Prostate gland (tissue), 2 donors: ENCODE data around the gene COL15A1. TPM values are rescaled to one million over a fixed set of nuclear protein-coding genes. Genes with fewer than 3 reads are reported as not detected.

Source experiments
- DNase-seq: peaks from one replicate; pipeline ENCODE4 v3.0.0-alpha.2; 2019; ENCODE audit warnings: low spot score
- H3K27ac ChIP-seq, 2 donors: fragments of 200-600 bp; sonication (generic); 2 replicates each; pipeline ENCODE4 v1.5.1; 2017 to 2019
- H3K27me3 ChIP-seq: fragments of 200-600 bp; sonication (generic); replicated peaks from 2 replicates; pipeline ENCODE4 v1.5.1; 2019; ENCODE audit not compliant: insufficient read depth
- H3K36me3 ChIP-seq, 2 donors: fragments of 200-600 bp; sonication (generic); 1 replicate in 1 of 2; 2 replicates in 1 of 2; pipeline versions ENCODE4 v1.5.1 to v1.8.1; 2017 to 2019
- H3K4me1 ChIP-seq: fragments of 200-600 bp; sonication (generic); replicated peaks from 2 replicates; pipeline ENCODE4 v1.5.1; 2019
- H3K4me3 ChIP-seq, 2 donors: fragments of 200-600 bp; sonication (generic); 2 replicates each; pipeline ENCODE4 v1.5.1; 2017 to 2019
- H3K9me3 ChIP-seq: fragments of 200-600 bp; sonication (generic); 2 replicates; pipeline ENCODE4 v1.5.1; 2017
- CTCF ChIP-seq, 4 experiments: fragments of 200-600 bp in 2 of 4; fragments of 450-650 bp in 2 of 4; sonication (generic) in 2 of 4; IDR thresholded peaks; 1 replicate in 3 of 4; 2 replicates in 1 of 4; pipeline ENCODE4 v1.5.1; 2016 to 2019; ENCODE audit warnings: antibody characterized with exemption in 4 of 4, mild to moderate bottlenecking in 2 of 4, moderate library complexity in 2 of 4
- POLR2A ChIP-seq: fragments of 450-650 bp; IDR thresholded peaks from one replicate; pipeline ENCODE4 v1.6.1; 2016; ENCODE audit warnings: antibody characterized with exemption, mild to moderate bottlenecking
- POLR2AphosphoS5 ChIP-seq: sonication (generic); formaldehyde crosslinking; IDR thresholded peaks from one replicate; pipeline ENCODE4 v1.6.1; 2017; ENCODE audit warnings: antibody characterized with exemption
- WGBS: methylation state at CpG from one replicate; pipeline ENCODE4 v1.1.5; 2018; 5-methylcytosine and 5-hydroxymethylcytosine counted together
- intact Hi-C: fragments of 100-400 bp; cut with DNase I; formaldehyde crosslinking; loops from one replicate; pipeline ENCODE4 v1.14.2; 2022
- total RNA-seq, 2 donors: library from RNA; depleted of rRNA; stranded (reverse); fragments of >200 nt; gene quantifications; one replicate each; pipeline ENCODE4 v1.1.0, GENCODE V29; 2016

Gene COL15A1
- total RNA-seq, 2 donors from 2014 or later, result 10.3 to 79.9 TPM

GRCh38 chr9:98933185-98933584 is 10.5 kb upstream of the COL15A1 start:
- DNase-seq, result no peak
- Histone ChIP-seq H3K27me3 (no peaks in the 10 kb centered on the region), H3K4me1 (no peaks in the 10 kb centered on the region), H3K9me3 (no peaks in the 10 kb centered on the region), H3K27ac (no peak overlapping the region), H3K36me3 (no peaks in the 10 kb centered on the region), H3K4me3 (no peak overlapping the region)
- TF ChIP-seq POLR2AphosphoS5 (no peak), CTCF (IDR thresholded peaks at IDR 0.05) (no peak), POLR2A (no peak)
- intact Hi-C loops, result no loop called here
- WGBS, result 90% methylated on average over 5 of the region's 5 CpGs

GRCh38 chr9:98933890-98934289 is 9.8 kb upstream of the COL15A1 start:
- Histone ChIP-seq H3K27me3 (no peaks in the 10 kb centered on the region), H3K9me3 (no peaks in the 10 kb centered on the region), H3K36me3 (no peaks in the 10 kb centered on the region), H3K4me1 (no peaks in the 10 kb centered on the region), H3K4me3 (no peak overlapping the region), H3K27ac (no peak overlapping the region)
- DNase-seq, result no peak
- intact Hi-C loops, result no loop called here
- WGBS, result 70% methylated on average over 2 of the region's 2 CpGs
- TF ChIP-seq POLR2AphosphoS5, result no peak
- no peak for TF ChIP-seq CTCF (IDR thresholded peaks at IDR 0.05)
- TF ChIP-seq POLR2A, result no peak

- H3K27ac ChIP-seq, result no peak overlapping the region
- no peaks in the 10 kb centered on the region for H3K9me3 ChIP-seq
- no peak for TF ChIP-seq POLR2A
- intact Hi-C loops, result no loop called here
- WGBS, result 64% methylated on average over 3 of the region's 3 CpGs
- DNase-seq, result no peak
- H3K4me3 ChIP-seq, result no peak overlapping the region
- H3K27me3 ChIP-seq, result no peaks in the 10 kb centered on the region
- no peaks in the 10 kb centered on the region for H3K36me3 ChIP-seq
- H3K4me1 ChIP-seq, result no peaks in the 10 kb centered on the region
Observed at GRCh38 chr9:98935071-98935505, 8.6 kb upstream of the COL15A1 start.

- DNase-seq, result no peak
- Histone ChIP-seq H3K27me3 (peaks cover 10% of the 10 kb centered on the region), H3K4me1 (peaks cover 4% of the 10 kb centered on the region), H3K27ac (no peak overlapping the region), H3K4me3 (no peak overlapping the region), H3K9me3 (no peaks in the 10 kb centered on the region), H3K36me3 (no peaks in the 10 kb centered on the region)
- WGBS, result 53% methylated on average over 3 of the region's 3 CpGs
- TF ChIP-seq POLR2AphosphoS5 (no peak), CTCF (IDR thresholded peaks at IDR 0.05) (no peak), POLR2A (no peak)
- intact Hi-C loops, result no loop called here
Observed at GRCh38 chr9:98940276-98940675, 3.4 kb upstream of the COL15A1 start.

GRCh38 chr9:98941946-98942523 is 1.7 kb upstream of the COL15A1 start:
- intact Hi-C loops, result no loop called here
- Histone ChIP-seq H3K36me3 (no peaks in the 10 kb centered on the region), H3K4me1 (peaks cover 4% of the 10 kb centered on the region), H3K4me3 (no peak overlapping the region), H3K9me3 (no peaks in the 10 kb centered on the region), H3K27ac (no peak overlapping the region), H3K27me3 (peaks cover 15% of the 10 kb centered on the region)
- DNase-seq, result no peak
- TF ChIP-seq CTCF (IDR thresholded peaks at IDR 0.05) (no peak), POLR2A (no peak), POLR2AphosphoS5 (no peak)
- 85% methylated on average over 8 of the region's 8 CpGs for WGBS
